GM21717 (cell line): ENCODE measurements around the gene ARHGAP9.

ENCODE experiments used
- ATAC-seq: cut with Tn5 transposase; IDR thresholded peaks from one replicate; pipeline ENCODE4 v1.9.1; 2021; ENCODE audit warnings: mild to moderate bottlenecking, moderate library complexity; ENCODE audit not compliant: unreplicated experiment

ARHGAP9 gene

GRCh38 chr12:57473886-57474285, 5.8 kb downstream of the ARHGAP9 start:
- ATAC-seq = no peak

DNA sequence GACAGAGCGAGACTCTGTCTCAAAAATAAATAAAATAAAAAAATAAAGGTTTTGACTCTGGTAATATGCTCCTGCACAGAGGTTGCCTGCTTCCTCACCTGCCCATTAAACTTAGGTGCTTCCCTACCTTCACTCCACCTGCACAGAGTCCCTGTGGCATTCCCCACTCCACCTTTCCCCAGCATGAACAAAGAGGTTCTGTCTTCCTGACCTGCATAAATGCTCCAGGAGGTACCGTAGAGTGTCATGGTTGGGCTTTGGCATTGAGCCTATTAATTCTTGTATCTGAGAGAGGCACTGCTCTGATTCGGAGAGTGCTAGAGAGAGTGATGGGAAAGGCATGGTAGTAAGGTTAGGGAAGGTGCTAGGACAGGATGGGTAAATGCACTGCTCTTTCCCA, 6.3 kb downstream of the ARHGAP9 start:
- no peak for ATAC-seq

- ATAC-seq = no peak
Measured at GRCh38 chr12:57472391-57472790, 7.3 kb downstream of the ARHGAP9 start.

- ATAC-seq = no peak
Measured at GRCh38 chr12:57471661-57472060, 8.0 kb downstream of the ARHGAP9 start.

- ATAC-seq = no peak
Measured at GRCh38 chr12:57470970-57471656, 8.6 kb downstream of the ARHGAP9 start.

- ATAC-seq = no peak
Measured at GRCh38 chr12:57470286-57470969, 9.2 kb downstream of the ARHGAP9 start.

DNA sequence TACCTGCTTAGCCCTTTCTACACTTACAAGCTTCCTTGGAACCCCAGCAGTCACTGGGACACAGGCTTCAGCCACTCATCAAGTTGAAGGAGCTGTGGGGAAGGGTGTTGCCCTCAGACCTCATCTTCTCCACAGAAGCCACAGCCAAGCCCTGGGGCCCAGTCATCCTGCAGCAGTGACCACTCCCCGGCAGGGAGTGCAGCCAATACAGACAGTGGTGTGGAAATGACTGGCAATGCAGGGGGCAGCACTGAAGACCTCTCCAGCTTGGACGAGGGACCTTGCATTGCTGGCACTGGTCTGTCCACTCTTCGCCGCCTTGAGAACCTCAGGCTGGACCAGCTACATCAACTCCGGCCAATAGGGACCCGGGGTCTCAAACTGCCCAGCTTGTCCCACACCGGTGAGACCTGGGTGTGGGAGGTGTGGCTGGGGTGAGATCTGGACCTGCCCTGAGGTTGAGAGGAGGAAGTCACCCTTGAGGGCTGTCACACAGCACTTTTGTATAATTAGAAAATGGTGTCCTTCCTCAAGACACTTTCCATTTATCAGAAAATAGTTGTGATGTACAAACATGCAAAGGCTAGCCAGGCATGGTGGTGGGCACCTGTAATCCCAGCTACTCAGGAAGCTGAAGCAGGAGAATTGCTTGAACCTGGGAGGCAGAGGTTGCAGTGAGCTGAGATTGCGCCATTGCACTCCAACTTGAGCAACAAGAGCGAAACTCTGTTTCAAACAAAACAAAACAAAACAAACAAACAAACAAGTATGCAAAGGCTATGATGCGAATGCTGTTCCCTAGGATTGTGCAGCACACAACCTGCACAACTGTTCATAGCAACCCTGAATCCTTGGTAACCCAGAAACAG, 10.1 kb downstream of the ARHGAP9 start:
- no peak for ATAC-seq

DNA sequence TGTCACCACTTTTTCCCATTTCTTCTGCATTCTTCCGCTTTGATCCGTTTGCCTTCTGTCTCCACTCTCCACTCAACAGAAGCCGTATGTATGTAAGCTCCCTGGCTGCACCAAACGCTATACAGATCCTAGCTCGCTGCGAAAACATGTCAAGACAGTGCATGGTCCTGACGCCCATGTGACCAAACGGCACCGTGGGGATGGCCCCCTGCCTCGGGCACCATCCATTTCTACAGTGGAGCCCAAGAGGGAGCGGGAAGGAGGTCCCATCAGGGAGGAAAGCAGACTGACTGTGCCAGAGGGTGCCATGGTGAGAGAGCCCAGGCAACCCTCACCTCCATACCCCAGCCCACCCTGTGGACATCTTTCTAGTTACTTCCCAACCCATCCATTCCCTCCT, 11.8 kb downstream of the ARHGAP9 start:
- ATAC-seq = no peak

DNA sequence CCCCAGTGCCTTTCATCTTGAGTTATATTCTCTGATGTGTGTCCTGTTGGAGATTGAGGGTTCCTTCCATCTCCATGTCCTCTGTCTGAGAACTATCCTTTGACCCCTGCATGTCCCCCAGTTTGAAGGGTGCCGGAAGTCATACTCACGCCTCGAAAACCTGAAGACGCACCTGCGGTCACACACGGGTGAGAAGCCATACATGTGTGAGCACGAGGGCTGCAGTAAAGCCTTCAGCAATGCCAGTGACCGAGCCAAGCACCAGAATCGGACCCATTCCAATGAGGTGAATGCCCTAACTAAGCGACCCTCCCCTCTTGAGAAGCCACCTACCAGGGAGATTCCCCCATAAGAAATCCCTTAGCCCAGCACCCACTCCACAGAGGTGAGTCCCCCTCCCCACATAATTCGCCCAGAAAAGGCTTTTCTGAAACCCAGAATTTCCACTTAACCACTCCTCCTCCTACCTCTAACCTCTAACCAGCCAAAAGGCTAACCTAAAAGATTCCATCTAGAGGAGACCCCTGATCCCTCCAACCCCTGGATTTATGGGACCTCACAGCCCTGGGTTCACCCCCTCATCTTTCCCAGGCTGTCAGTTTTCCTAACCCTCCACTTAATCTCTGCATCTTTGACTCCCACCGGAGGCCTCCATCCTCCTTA, 12.3 kb downstream of the ARHGAP9 start:
- no peak for ATAC-seq

- ATAC-seq = no peak
Measured at GRCh38 chr12:57465747-57466505, 13.7 kb downstream of the ARHGAP9 start.

DNA sequence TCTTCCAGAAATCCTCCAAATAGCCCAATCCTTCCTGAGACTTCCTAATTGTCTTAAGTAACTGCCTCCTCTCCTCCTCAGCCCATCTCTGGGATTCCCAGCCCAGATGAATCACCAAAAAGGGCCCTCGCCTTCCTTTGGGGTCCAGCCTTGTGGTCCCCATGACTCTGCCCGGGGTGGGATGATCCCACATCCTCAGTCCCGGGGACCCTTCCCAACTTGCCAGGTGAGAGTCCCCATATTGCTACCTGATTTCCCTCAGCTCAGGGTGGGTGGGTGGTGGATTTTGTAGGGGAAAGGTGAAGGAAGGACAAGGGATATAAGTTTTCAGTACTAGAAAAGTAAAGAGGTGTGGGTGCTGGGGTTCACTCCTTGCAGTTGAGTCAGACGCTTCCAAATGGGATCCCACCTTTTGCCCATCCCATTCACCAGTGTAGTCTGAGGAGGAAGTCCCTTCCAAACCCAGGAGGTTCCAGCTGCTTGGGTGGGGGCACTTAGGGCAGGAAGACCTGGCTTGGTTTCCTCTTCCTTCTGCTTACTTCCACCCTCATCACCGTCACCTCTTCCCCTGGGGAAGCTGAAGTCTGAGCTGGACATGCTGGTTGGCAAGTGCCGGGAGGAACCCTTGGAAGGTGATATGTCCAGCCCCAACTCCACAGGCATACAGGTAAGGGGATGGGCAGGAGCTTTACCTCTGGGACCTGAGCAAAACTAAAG, 14.5 kb downstream of the ARHGAP9 start:
- ATAC-seq = no peak

DNA sequence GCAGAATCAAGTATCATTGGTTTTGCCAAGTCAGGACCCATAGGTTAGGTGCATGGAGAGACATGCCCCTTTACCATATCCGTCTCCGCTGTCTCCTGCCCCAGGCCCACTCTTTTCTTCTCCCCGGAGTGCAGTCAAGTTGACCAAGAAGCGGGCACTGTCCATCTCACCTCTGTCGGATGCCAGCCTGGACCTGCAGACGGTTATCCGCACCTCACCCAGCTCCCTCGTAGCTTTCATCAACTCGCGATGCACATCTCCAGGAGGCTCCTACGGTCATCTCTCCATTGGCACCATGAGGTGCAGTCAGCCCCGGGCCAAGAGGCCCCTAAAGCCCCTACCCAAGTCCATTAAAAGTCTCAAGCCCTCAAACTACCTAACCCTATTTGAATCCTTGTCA, 15.1 kb downstream of the ARHGAP9 start:
- ATAC-seq = no peak

DNA sequence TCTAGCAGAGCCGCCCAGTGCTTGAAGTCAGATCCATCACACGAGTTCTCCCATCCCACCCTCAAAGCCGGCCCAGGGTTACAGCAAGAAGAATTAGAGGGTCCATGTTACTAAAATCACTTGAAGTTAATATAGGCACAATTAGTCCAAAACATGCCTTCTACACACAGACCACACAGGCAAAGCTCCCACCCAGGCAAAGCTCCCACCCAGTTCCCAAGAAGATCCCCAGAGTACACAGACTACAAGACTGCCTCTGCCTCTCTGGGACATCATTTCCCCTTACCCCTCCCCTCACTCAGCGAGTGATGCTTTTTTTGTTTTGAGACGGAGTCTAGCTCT, 16.8 kb downstream of the ARHGAP9 start:
- ATAC-seq = no peak

GRCh38 chr12:57462251-57462911, 17.3 kb downstream of the ARHGAP9 start:
- peak; percentile 68 for ATAC-seq

DNA sequence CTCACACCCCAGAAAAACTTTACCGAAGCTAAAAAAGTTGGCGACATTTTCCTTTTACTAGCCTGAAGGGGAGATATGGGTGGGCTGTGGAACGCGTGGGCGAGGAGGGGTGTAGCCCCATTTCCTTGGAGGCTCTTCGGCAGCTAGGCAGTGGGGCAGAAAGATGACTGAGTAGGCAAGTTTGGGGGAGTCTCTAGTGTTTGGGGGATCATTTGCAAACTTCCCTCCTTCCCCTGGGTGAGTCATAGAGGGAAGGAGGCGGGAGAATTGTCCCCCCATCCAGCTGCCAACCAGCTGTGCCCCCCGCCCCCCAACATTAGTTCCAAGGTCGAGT, 17.8 kb downstream of the ARHGAP9 start:
- no peak for ATAC-seq

DNA sequence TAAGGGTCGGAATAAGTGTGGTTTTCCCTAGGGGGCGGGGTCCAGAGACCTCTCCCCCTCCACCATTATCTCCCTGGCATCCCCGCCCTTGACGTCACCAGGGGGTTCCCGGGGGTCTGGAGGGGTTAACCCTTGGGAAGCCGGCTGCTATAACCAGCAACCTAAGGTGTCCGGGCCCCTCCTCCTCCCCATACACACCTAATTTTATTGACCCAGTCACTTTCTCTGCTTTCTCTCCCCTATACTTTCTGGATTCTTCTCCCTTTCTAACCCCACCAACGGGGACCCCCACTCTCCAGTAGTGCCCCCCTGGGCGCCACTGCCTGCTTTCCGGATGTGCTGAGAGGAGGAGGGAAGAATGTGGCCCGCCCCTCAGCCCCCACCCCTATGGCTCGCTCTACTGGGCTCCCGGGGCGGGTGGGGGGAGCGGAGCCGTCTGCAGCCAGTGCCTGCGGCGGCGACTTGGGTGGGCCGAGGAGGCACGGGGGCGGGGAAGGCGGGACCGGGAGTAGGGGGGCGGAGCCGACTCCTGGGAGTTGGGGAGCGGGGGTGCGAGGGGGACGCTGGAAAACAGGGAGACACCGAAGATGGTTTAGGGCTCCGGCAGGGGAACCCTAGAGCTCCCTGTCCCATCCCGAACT, 18.3 kb downstream of the ARHGAP9 start:
- ATAC-seq = no peak

GRCh38 chr12:57460841-57461275, 18.8 kb downstream of the ARHGAP9 start:
- no peak for ATAC-seq

- ATAC-seq = no peak
Measured at GRCh38 chr12:57460468-57460784, 19.2 kb downstream of the ARHGAP9 start.
